PFSK-1 (cell line): ENCODE measurements around the gene HIRA.

Source experiments
- FOXP2 ChIP-seq: optimal IDR thresholded peaks from 2 replicates; pipeline ENCODE3; 2011; ENCODE audit warnings: borderline replicate concordance, control low read depth, inconsistent platforms; ENCODE audit not compliant: insufficient read depth; ENCODE audit errors: extremely low read length, extremely low read depth
- POLR2AphosphoS5 ChIP-seq: IDR thresholded peaks from 2 replicates; pipeline ENCODE4 v1.6.1; 2012; ENCODE audit warnings: low read depth, mild to moderate bottlenecking, control low read depth, low read length, moderate library complexity
- SIN3A ChIP-seq: IDR thresholded peaks from 2 replicates; pipeline ENCODE4 v1.6.1; 2012; ENCODE audit warnings: mild to moderate bottlenecking, low read length, moderate library complexity, borderline replicate concordance; ENCODE audit not compliant: insufficient read depth
- TAF1 ChIP-seq: IDR thresholded peaks from 2 replicates; pipeline ENCODE4 v1.6.1; 2012; ENCODE audit warnings: low read length, control low read depth, borderline replicate concordance; ENCODE audit not compliant: insufficient read depth
- TF ChIP-seq, protein P1 (sequence below), 2 experiments: IDR thresholded peaks; 2 replicates each; pipeline versions ENCODE4 v1.6.1 to v1.8.0; 2011 to 2012; ENCODE audit warnings: low read depth in 2 of 2, low read length in 2 of 2, control low read depth in 1 of 2, inconsistent platforms in 1 of 2, mild to moderate bottlenecking in 1 of 2, moderate library complexity in 1 of 2; ENCODE audit not compliant: insufficient read depth in 1 of 2

The HIRA gene

DNA sequence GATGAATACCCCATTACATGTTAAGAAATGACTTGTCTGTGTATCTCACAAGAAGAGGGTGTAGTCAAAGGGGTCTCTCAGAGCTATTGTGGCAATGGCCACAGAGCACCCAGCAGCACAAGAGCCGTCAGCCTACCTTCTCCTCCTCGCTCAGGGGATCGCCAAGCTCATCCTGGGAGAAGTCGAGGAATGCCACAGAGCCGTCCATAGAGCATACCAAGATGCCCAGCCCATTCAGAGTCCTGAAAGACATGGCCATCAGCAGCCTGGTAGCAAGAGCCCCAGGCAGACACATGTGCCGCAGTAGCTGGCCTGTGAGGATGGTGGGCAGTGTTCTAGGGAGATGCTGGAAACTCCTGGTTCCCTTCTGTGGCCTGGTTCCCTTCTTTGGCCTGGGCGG lies 44.0 kb downstream of the HIRA start:
- TF ChIP-seq TAF1 = no peak
- TF ChIP-seq, protein P1, sequence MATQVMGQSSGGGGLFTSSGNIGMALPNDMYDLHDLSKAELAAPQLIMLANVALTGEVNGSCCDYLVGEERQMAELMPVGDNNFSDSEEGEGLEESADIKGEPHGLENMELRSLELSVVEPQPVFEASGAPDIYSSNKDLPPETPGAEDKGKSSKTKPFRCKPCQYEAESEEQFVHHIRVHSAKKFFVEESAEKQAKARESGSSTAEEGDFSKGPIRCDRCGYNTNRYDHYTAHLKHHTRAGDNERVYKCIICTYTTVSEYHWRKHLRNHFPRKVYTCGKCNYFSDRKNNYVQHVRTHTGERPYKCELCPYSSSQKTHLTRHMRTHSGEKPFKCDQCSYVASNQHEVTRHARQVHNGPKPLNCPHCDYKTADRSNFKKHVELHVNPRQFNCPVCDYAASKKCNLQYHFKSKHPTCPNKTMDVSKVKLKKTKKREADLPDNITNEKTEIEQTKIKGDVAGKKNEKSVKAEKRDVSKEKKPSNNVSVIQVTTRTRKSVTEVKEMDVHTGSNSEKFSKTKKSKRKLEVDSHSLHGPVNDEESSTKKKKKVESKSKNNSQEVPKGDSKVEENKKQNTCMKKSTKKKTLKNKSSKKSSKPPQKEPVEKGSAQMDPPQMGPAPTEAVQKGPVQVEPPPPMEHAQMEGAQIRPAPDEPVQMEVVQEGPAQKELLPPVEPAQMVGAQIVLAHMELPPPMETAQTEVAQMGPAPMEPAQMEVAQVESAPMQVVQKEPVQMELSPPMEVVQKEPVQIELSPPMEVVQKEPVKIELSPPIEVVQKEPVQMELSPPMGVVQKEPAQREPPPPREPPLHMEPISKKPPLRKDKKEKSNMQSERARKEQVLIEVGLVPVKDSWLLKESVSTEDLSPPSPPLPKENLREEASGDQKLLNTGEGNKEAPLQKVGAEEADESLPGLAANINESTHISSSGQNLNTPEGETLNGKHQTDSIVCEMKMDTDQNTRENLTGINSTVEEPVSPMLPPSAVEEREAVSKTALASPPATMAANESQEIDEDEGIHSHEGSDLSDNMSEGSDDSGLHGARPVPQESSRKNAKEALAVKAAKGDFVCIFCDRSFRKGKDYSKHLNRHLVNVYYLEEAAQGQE (IDR thresholded peaks at IDR 0.05; ENCODE audit: insufficient read depth in 1 of 2, low read depth in 2 of 2, low read length in 2 of 2) = no peak
- TF ChIP-seq POLR2AphosphoS5 = no peak
- no peak for TF ChIP-seq SIN3A
- no peak for TF ChIP-seq FOXP2

DNA sequence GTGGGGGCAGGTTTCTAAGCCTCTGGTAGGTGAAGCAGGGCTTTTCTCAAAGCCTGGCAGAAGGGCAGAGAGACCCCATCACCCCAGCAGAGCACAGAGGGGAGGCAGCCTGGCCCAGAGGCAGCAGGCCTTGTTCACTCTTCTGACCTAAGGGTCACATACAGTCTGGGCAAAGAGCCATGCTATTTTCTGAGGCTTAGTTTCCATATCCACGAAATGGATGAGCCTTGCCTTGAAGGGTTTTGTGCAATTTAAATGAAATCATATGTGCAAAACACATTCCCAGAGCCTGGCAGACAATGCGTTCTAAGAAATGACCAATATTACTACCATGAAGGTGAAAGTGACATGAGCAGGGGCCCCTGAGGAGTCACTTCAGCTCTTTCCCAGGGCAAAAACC lies 44.5 kb downstream of the HIRA start:
- TF ChIP-seq FOXP2 = no peak
- TF ChIP-seq TAF1 = no peak
- no peak for TF ChIP-seq POLR2AphosphoS5
- TF ChIP-seq, protein P1 (IDR thresholded peaks at IDR 0.05; ENCODE audit: insufficient read depth in 1 of 2, low read depth in 2 of 2, low read length in 2 of 2) = no peak
- TF ChIP-seq SIN3A = no peak

DNA sequence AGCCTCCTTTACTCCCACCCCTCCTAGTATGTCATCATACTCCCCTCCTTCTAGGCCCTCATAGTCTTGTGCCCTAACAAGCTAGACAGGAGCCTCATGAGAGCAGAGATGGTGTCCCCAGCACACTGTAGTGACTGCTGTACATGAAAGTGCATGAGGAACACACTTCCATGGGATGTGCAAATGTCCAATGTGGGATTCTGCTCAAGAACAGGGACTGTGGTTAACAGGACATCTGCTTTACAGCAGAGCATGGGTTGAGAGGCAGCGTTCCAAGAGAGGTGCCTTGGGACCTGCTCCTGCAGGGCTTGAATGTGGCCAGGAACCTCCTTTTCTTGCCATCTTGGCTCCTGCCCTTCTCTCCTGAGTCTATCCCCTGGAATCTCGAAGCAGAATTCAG lies 45.3 kb downstream of the HIRA start:
- TF ChIP-seq TAF1 = no peak
- TF ChIP-seq, protein P1 (IDR thresholded peaks at IDR 0.05; ENCODE audit: insufficient read depth in 1 of 2, low read depth in 2 of 2, low read length in 2 of 2) = no peak
- no peak for TF ChIP-seq FOXP2
- no peak for TF ChIP-seq POLR2AphosphoS5
- TF ChIP-seq SIN3A = no peak

DNA sequence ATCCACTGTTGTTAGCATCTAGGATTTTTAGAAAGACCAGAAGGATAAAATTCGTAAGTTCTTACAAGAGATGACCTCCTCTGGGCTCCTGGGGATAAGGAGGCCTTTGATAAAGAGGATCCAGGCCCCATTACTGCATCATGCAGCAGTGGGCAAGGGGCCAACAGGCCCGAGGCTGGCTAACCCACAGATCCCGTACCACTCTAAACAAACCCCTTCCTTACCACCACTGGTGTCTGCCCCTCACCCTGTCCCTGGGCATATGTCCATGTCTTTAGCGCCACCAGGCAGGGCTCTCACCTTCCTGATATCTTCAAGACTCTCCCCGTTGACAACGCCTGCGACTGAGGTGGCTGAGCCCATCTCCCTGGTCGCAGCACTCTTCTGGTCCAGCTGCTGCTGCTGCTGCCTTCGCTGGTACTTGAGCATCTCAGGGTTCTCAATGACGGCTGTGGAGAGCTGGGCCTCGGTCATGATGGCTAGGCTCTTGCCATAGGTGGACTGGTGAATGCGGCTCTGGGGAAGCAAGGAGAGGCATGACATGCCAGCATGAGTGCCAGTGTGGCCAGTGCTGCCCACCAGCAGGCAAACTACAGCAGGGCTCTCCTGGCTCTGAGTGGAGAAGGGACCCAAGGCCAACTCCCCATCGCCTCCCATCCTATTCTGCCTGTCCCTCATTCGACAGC lies 46.2 kb downstream of the HIRA start:
- TF ChIP-seq, protein P1 (IDR thresholded peaks at IDR 0.05; ENCODE audit: insufficient read depth in 1 of 2, low read depth in 2 of 2, low read length in 2 of 2) = no peak
- TF ChIP-seq POLR2AphosphoS5 (no peak), TAF1 (no peak), FOXP2 (no peak), SIN3A (no peak)
